ENCODE results near the gene SKOR1. TPM values are rescaled to one million over a fixed set of nuclear protein-coding genes. Genes with fewer than 3 reads are reported as not detected.

Gene SKOR1
- total RNA-seq, 1 experiment from 2014 or later: 0.81 TPM

- no TSS peak for BruUV-seq (replicated peaks)
- Histone ChIP-seq H3K79me2 (ENCODE audit: insufficient read depth, low read length) (no peaks in the 10 kb centered on the region), H3K4me3 (replicated peaks in 1 of 2; ENCODE audit: low read depth in 1 of 2, low read length in 2 of 2) (no peak overlapping the region), H3K27ac (ENCODE audit: low read depth, low read length) (no peak overlapping the region), H3K9me3 (ENCODE audit: control insufficient read depth in 1 of 2, insufficient read depth in 1 of 2, low read depth in 1 of 2, low read length in 2 of 2) (no peaks in the 10 kb centered on the region), H3K27me3 (ENCODE audit: insufficient read depth, low read length) (no peaks in the 10 kb centered on the region), H3K4me2 (ENCODE audit: low read length) (no peak overlapping the region), H3K4me1 (ENCODE audit: control insufficient read depth in 1 of 2, insufficient read depth in 2 of 2, low read length in 2 of 2) (no peaks in the 10 kb centered on the region), H4K20me1 (ENCODE audit: insufficient read depth) (no peaks in the 10 kb centered on the region), H3K36me3 (ENCODE audit: control insufficient read depth in 1 of 2, insufficient read depth in 2 of 2, low read length in 2 of 2) (no peaks in the 10 kb centered on the region), H3K9me2 (ENCODE audit: insufficient read depth) (no peaks in the 10 kb centered on the region), H2AFZ (ENCODE audit: low read depth, low read length, poor library complexity, severe bottlenecking) (no peak overlapping the region), H3K9ac (ENCODE audit: low read length) (no peak overlapping the region)
- intact Hi-C loops (cut with micrococcal nuclease): no loop called here
- no peak for TF ChIP-seq EGR1 (IDR thresholded peaks at IDR 0.05; ENCODE audit: low read depth)
- no peak for TF ChIP-seq POLR2AphosphoS5 (IDR thresholded peaks at IDR 0.05; ENCODE audit: low read depth, low read length)
- TF ChIP-seq JUND (IDR thresholded peaks at IDR 0.05): no peak
- TF ChIP-seq MAX (IDR thresholded peaks at IDR 0.05): no peak
- DNase-seq (ENCODE audit: low read depth, low spot score): no peak
- ChIA-PET CTCF (no interaction called here), RAD21 (ENCODE audit: low non-redundant PET in 1 of 2, low total read pairs in 2 of 2, uncharacterized antibody in 2 of 2, unreplicated experiment in 2 of 2) (no interaction called here), POLR2A (no interaction called here)
- ATAC-seq: no peak
These were observed 39.9 kb upstream of the SKOR1 start for GRCh38 chr15:67785431-67785830.

GRCh38 chr15:67786646-67787045 lies 38.7 kb upstream of the SKOR1 start:
- CTCF ChIA-PET: no interaction called here
- intact Hi-C loops (cut with micrococcal nuclease): no loop called here
- Histone ChIP-seq H3K36me3 (ENCODE audit: control insufficient read depth in 1 of 2, insufficient read depth in 2 of 2, low read length in 2 of 2) (no peaks in the 10 kb centered on the region), H3K4me3 (replicated peaks in 1 of 2; ENCODE audit: low read depth in 1 of 2, low read length in 2 of 2) (no peak overlapping the region), H3K27ac (ENCODE audit: low read depth, low read length) (no peak overlapping the region), H3K9ac (ENCODE audit: low read length) (no peak overlapping the region), H3K9me3 (ENCODE audit: control insufficient read depth in 1 of 2, insufficient read depth in 1 of 2, low read depth in 1 of 2, low read length in 2 of 2) (no peaks in the 10 kb centered on the region), H3K79me2 (ENCODE audit: insufficient read depth, low read length) (no peaks in the 10 kb centered on the region), H3K4me1 (ENCODE audit: control insufficient read depth in 1 of 2, insufficient read depth in 2 of 2, low read length in 2 of 2) (no peaks in the 10 kb centered on the region), H3K27me3 (ENCODE audit: insufficient read depth, low read length) (no peaks in the 10 kb centered on the region), H3K9me2 (ENCODE audit: insufficient read depth) (no peaks in the 10 kb centered on the region), H2AFZ (ENCODE audit: low read depth, low read length, poor library complexity, severe bottlenecking) (no peak overlapping the region), H3K4me2 (ENCODE audit: low read length) (no peak overlapping the region), H4K20me1 (ENCODE audit: insufficient read depth) (no peaks in the 10 kb centered on the region)
- DNase-seq (ENCODE audit: low read depth, low spot score) (no peak), ATAC-seq (no peak)
- POLR2A ChIA-PET: no interaction called here
- TF ChIP-seq CEBPB (IDR thresholded peaks at IDR 0.05; ENCODE audit: low read depth) (no peak), ZFX (IDR thresholded peaks at IDR 0.05) (no peak), EGR1 (IDR thresholded peaks at IDR 0.05; ENCODE audit: low read depth) (no peak), ZBTB33 (IDR thresholded peaks at IDR 0.05; ENCODE audit: extremely low read depth, insufficient replicate concordance, low read length) (no peak), REST (IDR thresholded peaks at IDR 0.05; ENCODE audit: low read depth) (no peak), JUND (IDR thresholded peaks at IDR 0.05) (no peak), SRF (IDR thresholded peaks at IDR 0.05; ENCODE audit: low read depth) (no peak), EZH2 (IDR thresholded peaks at IDR 0.05) (no peak), SP1 (IDR thresholded peaks at IDR 0.05; ENCODE audit: low read depth) (no peak), YY1 (IDR thresholded peaks at IDR 0.05; ENCODE audit: extremely low read depth, insufficient replicate concordance, low read depth, low read length) (no peak)
- BruUV-seq (replicated peaks): no TSS peak
- RAD21 ChIA-PET (ENCODE audit: low non-redundant PET in 1 of 2, low total read pairs in 2 of 2, uncharacterized antibody in 2 of 2, unreplicated experiment in 2 of 2): no interaction called here

Measured in HCT116 (cell line).